K562 (cell line): ENCODE data around the gene PNMT. TPM values are rescaled to one million over a fixed set of nuclear protein-coding genes. Genes with fewer than 3 reads are reported as not detected.

ENCODE experiments used
- HDAC1 ChIP-seq, 2 experiments: fragments of 450-650 bp; IDR thresholded peaks; 2 replicates each; pipeline ENCODE4 v1.6.1; 2016 to 2017; ENCODE audit warnings: inconsistent platforms in 1 of 2, mild to moderate bottlenecking in 1 of 2, moderate library complexity in 1 of 2
- NCOA2 ChIP-seq, 2 experiments: fragments of 450-650 bp; IDR thresholded peaks; 2 replicates each; pipeline ENCODE4 v1.6.1; 2018; ENCODE audit warnings: mild to moderate bottlenecking in 2 of 2, moderate library complexity in 1 of 2; ENCODE audit not compliant: partially characterized antibody in 2 of 2
- RHOXF2B ChIP-seq: fragments of 250-450 bp; sonication (Bioruptor Pico); conservative IDR thresholded peaks from 2 replicates; pipeline ENCODE4 v1.5.1; 2021
- SMARCE1 ChIP-seq: fragments of 450-650 bp; IDR thresholded peaks from 2 replicates; pipeline ENCODE4 v1.7.1; 2016; ENCODE audit warnings: mild to moderate bottlenecking
- ZNF76 ChIP-seq: fragments of 250-450 bp; sonication (Bioruptor Pico); IDR thresholded peaks from 2 replicates; pipeline ENCODE4 v1.4.0; 2020; ENCODE audit warnings: mild to moderate bottlenecking, moderate library complexity, borderline replicate concordance
- polyA plus RNA-seq, 8 experiments: library from polyadenylated mRNA; depleted of rRNA in 4 of 8; stranded (reverse) in 5 of 8; unstranded in 3 of 8; fragments of >200 nt; fragmentation: Nextera tagmentation in 2 of 8; fragmentation: Illumina TruSeq in 1 of 8; extraction: Ambion mirVana in 2 of 8; extraction: Trizol in 1 of 8; gene quantifications; 2 replicates each; pipeline versions ENCODE4 v1.2.1 to v1.2.3, GENCODE V29; 2011 to 2014; ENCODE audit warnings: inconsistent platforms in 1 of 8, missing spikeins in 1 of 8
- total RNA-seq, 7 experiments: library from RNA; depleted of rRNA in 6 of 7; stranded (reverse); fragments of >200 nt in 6 of 7; fragmentation: Illumina TruSeq in 2 of 7; extraction: Trizol in 2 of 7; gene quantifications; 2 replicates each; pipeline versions ENCODE4 v1.2.1 to v1.2.3, GENCODE V29; 2011 to 2021; ENCODE audit warnings: low replicate concordance in 1 of 7
- TF ChIP-seq, protein P1 (sequence below), 2 experiments: IDR thresholded peaks in 1 of 2; conservative IDR thresholded peaks in 1 of 2; 2 replicates each; pipeline ENCODE4 v1.6.1; 2016; ENCODE audit warnings: low read depth in 2 of 2, mild to moderate bottlenecking in 1 of 2, missing compliant biosample characterization in 1 of 2, missing genetic modification characterization in 1 of 2, moderate library complexity in 1 of 2
- TF ChIP-seq, protein P2 (sequence below): sonication (generic); formaldehyde crosslinking; IDR thresholded peaks from 2 replicates; pipeline ENCODE4 v1.8.0; 2022; ENCODE audit warnings: mild to moderate bottlenecking, missing genetic modification reagents
- TF ChIP-seq, protein P3 (sequence below): fragments of 450-650 bp; IDR thresholded peaks from 2 replicates; pipeline ENCODE4 v1.6.1; 2016
- TF ChIP-seq, protein P4 (sequence below): fragments of 450-650 bp; IDR thresholded peaks from 2 replicates; pipeline ENCODE4 v1.6.1; 2016; ENCODE audit warnings: mild to moderate bottlenecking, moderate library complexity

Gene PNMT
- total and polyA plus RNA-seq, 9 of the 15 experiments (the other 6 are each of a cell fraction or from before 2014, with no cell fraction given) = 0.55 to 18.1 (median 5.8) TPM

- TF ChIP-seq, protein P1, sequence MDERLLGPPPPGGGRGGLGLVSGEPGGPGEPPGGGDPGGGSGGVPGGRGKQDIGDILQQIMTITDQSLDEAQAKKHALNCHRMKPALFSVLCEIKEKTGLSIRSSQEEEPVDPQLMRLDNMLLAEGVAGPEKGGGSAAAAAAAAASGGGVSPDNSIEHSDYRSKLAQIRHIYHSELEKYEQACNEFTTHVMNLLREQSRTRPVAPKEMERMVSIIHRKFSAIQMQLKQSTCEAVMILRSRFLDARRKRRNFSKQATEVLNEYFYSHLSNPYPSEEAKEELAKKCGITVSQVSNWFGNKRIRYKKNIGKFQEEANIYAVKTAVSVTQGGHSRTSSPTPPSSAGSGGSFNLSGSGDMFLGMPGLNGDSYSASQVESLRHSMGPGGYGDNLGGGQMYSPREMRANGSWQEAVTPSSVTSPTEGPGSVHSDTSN (CRISPR knock-in tag; IDR thresholded peaks at IDR 0.05; ENCODE audit: low read depth) = no peak
- TF ChIP-seq, protein P1 (tag; conservative IDR thresholded peaks at IDR 0.05; ENCODE audit: low read depth) = peak; percentile 39
- no peak for TF ChIP-seq NCOA2 (IDR thresholded peaks at IDR 0.05; ENCODE audit: partially characterized antibody in 2 of 2)
- TF ChIP-seq, protein P2, sequence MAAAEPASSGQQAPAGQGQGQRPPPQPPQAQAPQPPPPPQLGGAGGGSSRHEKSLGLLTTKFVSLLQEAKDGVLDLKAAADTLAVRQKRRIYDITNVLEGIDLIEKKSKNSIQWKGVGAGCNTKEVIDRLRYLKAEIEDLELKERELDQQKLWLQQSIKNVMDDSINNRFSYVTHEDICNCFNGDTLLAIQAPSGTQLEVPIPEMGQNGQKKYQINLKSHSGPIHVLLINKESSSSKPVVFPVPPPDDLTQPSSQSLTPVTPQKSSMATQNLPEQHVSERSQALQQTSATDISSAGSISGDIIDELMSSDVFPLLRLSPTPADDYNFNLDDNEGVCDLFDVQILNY (CRISPR knock-in tag) = no peak
- 0 out of 2 replicates have a peak, but pooled peaks have one; percentile 20 for TF ChIP-seq SMARCE1
- TF ChIP-seq, protein P3, sequence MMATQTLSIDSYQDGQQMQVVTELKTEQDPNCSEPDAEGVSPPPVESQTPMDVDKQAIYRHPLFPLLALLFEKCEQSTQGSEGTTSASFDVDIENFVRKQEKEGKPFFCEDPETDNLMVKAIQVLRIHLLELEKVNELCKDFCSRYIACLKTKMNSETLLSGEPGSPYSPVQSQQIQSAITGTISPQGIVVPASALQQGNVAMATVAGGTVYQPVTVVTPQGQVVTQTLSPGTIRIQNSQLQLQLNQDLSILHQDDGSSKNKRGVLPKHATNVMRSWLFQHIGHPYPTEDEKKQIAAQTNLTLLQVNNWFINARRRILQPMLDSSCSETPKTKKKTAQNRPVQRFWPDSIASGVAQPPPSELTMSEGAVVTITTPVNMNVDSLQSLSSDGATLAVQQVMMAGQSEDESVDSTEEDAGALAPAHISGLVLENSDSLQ = peak; percentile 80
- TF ChIP-seq, protein P4, sequence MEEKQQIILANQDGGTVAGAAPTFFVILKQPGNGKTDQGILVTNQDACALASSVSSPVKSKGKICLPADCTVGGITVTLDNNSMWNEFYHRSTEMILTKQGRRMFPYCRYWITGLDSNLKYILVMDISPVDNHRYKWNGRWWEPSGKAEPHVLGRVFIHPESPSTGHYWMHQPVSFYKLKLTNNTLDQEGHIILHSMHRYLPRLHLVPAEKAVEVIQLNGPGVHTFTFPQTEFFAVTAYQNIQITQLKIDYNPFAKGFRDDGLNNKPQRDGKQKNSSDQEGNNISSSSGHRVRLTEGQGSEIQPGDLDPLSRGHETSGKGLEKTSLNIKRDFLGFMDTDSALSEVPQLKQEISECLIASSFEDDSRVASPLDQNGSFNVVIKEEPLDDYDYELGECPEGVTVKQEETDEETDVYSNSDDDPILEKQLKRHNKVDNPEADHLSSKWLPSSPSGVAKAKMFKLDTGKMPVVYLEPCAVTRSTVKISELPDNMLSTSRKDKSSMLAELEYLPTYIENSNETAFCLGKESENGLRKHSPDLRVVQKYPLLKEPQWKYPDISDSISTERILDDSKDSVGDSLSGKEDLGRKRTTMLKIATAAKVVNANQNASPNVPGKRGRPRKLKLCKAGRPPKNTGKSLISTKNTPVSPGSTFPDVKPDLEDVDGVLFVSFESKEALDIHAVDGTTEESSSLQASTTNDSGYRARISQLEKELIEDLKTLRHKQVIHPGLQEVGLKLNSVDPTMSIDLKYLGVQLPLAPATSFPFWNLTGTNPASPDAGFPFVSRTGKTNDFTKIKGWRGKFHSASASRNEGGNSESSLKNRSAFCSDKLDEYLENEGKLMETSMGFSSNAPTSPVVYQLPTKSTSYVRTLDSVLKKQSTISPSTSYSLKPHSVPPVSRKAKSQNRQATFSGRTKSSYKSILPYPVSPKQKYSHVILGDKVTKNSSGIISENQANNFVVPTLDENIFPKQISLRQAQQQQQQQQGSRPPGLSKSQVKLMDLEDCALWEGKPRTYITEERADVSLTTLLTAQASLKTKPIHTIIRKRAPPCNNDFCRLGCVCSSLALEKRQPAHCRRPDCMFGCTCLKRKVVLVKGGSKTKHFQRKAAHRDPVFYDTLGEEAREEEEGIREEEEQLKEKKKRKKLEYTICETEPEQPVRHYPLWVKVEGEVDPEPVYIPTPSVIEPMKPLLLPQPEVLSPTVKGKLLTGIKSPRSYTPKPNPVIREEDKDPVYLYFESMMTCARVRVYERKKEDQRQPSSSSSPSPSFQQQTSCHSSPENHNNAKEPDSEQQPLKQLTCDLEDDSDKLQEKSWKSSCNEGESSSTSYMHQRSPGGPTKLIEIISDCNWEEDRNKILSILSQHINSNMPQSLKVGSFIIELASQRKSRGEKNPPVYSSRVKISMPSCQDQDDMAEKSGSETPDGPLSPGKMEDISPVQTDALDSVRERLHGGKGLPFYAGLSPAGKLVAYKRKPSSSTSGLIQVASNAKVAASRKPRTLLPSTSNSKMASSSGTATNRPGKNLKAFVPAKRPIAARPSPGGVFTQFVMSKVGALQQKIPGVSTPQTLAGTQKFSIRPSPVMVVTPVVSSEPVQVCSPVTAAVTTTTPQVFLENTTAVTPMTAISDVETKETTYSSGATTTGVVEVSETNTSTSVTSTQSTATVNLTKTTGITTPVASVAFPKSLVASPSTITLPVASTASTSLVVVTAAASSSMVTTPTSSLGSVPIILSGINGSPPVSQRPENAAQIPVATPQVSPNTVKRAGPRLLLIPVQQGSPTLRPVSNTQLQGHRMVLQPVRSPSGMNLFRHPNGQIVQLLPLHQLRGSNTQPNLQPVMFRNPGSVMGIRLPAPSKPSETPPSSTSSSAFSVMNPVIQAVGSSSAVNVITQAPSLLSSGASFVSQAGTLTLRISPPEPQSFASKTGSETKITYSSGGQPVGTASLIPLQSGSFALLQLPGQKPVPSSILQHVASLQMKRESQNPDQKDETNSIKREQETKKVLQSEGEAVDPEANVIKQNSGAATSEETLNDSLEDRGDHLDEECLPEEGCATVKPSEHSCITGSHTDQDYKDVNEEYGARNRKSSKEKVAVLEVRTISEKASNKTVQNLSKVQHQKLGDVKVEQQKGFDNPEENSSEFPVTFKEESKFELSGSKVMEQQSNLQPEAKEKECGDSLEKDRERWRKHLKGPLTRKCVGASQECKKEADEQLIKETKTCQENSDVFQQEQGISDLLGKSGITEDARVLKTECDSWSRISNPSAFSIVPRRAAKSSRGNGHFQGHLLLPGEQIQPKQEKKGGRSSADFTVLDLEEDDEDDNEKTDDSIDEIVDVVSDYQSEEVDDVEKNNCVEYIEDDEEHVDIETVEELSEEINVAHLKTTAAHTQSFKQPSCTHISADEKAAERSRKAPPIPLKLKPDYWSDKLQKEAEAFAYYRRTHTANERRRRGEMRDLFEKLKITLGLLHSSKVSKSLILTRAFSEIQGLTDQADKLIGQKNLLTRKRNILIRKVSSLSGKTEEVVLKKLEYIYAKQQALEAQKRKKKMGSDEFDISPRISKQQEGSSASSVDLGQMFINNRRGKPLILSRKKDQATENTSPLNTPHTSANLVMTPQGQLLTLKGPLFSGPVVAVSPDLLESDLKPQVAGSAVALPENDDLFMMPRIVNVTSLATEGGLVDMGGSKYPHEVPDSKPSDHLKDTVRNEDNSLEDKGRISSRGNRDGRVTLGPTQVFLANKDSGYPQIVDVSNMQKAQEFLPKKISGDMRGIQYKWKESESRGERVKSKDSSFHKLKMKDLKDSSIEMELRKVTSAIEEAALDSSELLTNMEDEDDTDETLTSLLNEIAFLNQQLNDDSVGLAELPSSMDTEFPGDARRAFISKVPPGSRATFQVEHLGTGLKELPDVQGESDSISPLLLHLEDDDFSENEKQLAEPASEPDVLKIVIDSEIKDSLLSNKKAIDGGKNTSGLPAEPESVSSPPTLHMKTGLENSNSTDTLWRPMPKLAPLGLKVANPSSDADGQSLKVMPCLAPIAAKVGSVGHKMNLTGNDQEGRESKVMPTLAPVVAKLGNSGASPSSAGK = no peak
- TF ChIP-seq RHOXF2B (CRISPR knock-in tag) = no peak
- TF ChIP-seq HDAC1 (IDR thresholded peaks at IDR 0.05) = peak in 1 of 2 experiments; percentile 39; a peak in 2 of 4 replicates
- TF ChIP-seq ZNF76 = no peak
Measured at GRCh38 chr17:39626171-39627046, 41.8 kb upstream of the PNMT start, which contains the start of gene PPP1R1B (continued).
